Neural cell (in vitro differentiated cells): ENCODE results near the gene MYRIP. TPM values are rescaled to one million over a fixed set of nuclear protein-coding genes. Genes with fewer than 3 reads are reported as not detected.

ENCODE experiments used
- H2AFZ ChIP-seq: fragments of 200-600, 300-800 bp; sonication (generic), shearing (Covaris generic); 2 replicates; pipeline ENCODE4 v1.6.0; 2014; ENCODE audit warnings: low read depth, mild to moderate bottlenecking, antibody characterized with exemption, low read length, moderate library complexity
- H3F3A ChIP-seq: fragments of 200-600 bp; shearing (Covaris generic); 2 replicates; pipeline ENCODE4 v1.6.1; 2016; ENCODE audit warnings: mild to moderate bottlenecking, moderate library complexity, mixed read lengths, antibody characterized with exemption, low read length; ENCODE audit not compliant: insufficient read depth, poor library complexity, severe bottlenecking
- H3K27ac ChIP-seq: fragments of 200-600, 300-800 bp; sonication (generic), shearing (Covaris generic); 2 replicates; pipeline ENCODE4 v1.5.1; 2014; ENCODE audit warnings: mild to moderate bottlenecking, low read length, moderate library complexity
- H3K27me3 ChIP-seq: fragments of 300-800, 200-600 bp; sonication (generic), shearing (Covaris generic); 2 replicates; pipeline ENCODE4 v1.6.0; 2014; ENCODE audit warnings: mild to moderate bottlenecking, low read depth, low read length, moderate library complexity; ENCODE audit not compliant: insufficient read depth
- H3K36me3 ChIP-seq: fragments of 300-800, 200-600 bp; sonication (generic), shearing (Covaris generic); 2 replicates; pipeline ENCODE4 v1.5.1; 2014; ENCODE audit warnings: mild to moderate bottlenecking, antibody characterized with exemption, low read length, moderate library complexity; ENCODE audit not compliant: insufficient read depth
- H3K4me2 ChIP-seq: fragments of 300-800, 200-600 bp; sonication (generic), shearing (Covaris generic); 2 replicates; pipeline ENCODE4 v1.6.0; 2014; ENCODE audit warnings: mild to moderate bottlenecking, low read length
- H3K4me3 ChIP-seq: fragments of 300-800, 200-600 bp; sonication (generic), shearing (Covaris generic); 2 replicates; pipeline ENCODE4 v1.5.1; 2014; ENCODE audit warnings: mild to moderate bottlenecking, low read length, moderate library complexity
- H3K79me2 ChIP-seq: fragments of 200-600 bp; shearing (Covaris generic); replicated peaks from 2 replicates; pipeline ENCODE4 v1.6.0; 2014; ENCODE audit warnings: mild to moderate bottlenecking, low read length, moderate library complexity; ENCODE audit not compliant: insufficient read depth
- H3K9ac ChIP-seq: fragments of 300-800, 200-600 bp; sonication (generic), shearing (Covaris generic); 2 replicates; pipeline ENCODE4 v1.6.1; 2016; ENCODE audit warnings: mild to moderate bottlenecking, low read length, mixed read lengths
- H3K9me2 ChIP-seq: fragments of 200-600 bp; shearing (Covaris generic); 2 replicates; pipeline ENCODE4 v1.6.1; 2016; ENCODE audit warnings: mild to moderate bottlenecking, low read length, mixed read lengths; ENCODE audit not compliant: insufficient read depth
- H3K9me3 ChIP-seq: fragments of 200-600, 300-800 bp; sonication (generic), shearing (Covaris generic); 2 replicates; pipeline ENCODE4 v1.6.1; 2016; ENCODE audit warnings: mild to moderate bottlenecking, mixed run types, low read length, moderate library complexity, mixed read lengths
- H4K20me1 ChIP-seq: fragments of 200-600 bp; shearing (Covaris generic); 2 replicates; pipeline ENCODE4 v1.6.1; 2016; ENCODE audit warnings: mild to moderate bottlenecking, mixed run types; ENCODE audit not compliant: insufficient read depth
- CTCF ChIP-seq: fragments of 450-650 bp; IDR thresholded peaks from 2 replicates; pipeline ENCODE4 v1.5.1; 2014; ENCODE audit warnings: antibody characterized with exemption, mild to moderate bottlenecking, moderate library complexity; ENCODE audit not compliant: poor library complexity, severe bottlenecking
- EP300 ChIP-seq: fragments of 450-650 bp; conservative IDR thresholded peaks from 2 replicates; pipeline ENCODE4 v1.6.1; 2014; ENCODE audit warnings: antibody characterized with exemption, mild to moderate bottlenecking, moderate library complexity; ENCODE audit not compliant: poor library complexity, severe bottlenecking
- EZH2 ChIP-seq: fragments of 200-600, 300-800 bp; shearing (Covaris generic), sonication (generic); IDR thresholded peaks from 2 replicates; pipeline ENCODE4 v1.6.1; 2014; ENCODE audit warnings: antibody characterized with exemption, low read length, borderline replicate concordance, mild to moderate bottlenecking; ENCODE audit not compliant: insufficient read depth, poor library complexity, severe bottlenecking
- MXI1 ChIP-seq: fragments of 450-650 bp; conservative IDR thresholded peaks from 2 replicates; pipeline ENCODE4 v1.6.1; 2014; ENCODE audit warnings: antibody characterized with exemption, mild to moderate bottlenecking; ENCODE audit not compliant: poor library complexity, severe bottlenecking
- POLR2AphosphoS5 ChIP-seq: IDR thresholded peaks from 2 replicates; pipeline ENCODE4 v1.6.1; 2012
- RAD21 ChIP-seq: fragments of 450-650 bp; conservative IDR thresholded peaks from 2 replicates; pipeline ENCODE4 v1.6.1; 2014; ENCODE audit warnings: antibody characterized with exemption, mild to moderate bottlenecking, moderate library complexity
- SMC3 ChIP-seq: fragments of 450-650 bp; conservative IDR thresholded peaks from 2 replicates; pipeline ENCODE4 v1.6.1; 2014; ENCODE audit warnings: antibody characterized with exemption, mild to moderate bottlenecking, moderate library complexity; ENCODE audit not compliant: poor library complexity
- TAF1 ChIP-seq: IDR thresholded peaks from 2 replicates; pipeline ENCODE4 v1.6.1; 2012; ENCODE audit warnings: low read depth
- polyA plus RNA-seq: library from polyadenylated mRNA; depleted of rRNA; stranded (reverse); fragments of >200 nt; gene quantifications from 2 replicates; pipeline ENCODE4 v1.2.3, GENCODE V29; 2014
- TF ChIP-seq, protein P1 (sequence below): IDR thresholded peaks from 2 replicates; pipeline ENCODE4 v1.6.1; 2012; ENCODE audit warnings: borderline replicate concordance

Gene MYRIP
- polyA plus RNA-seq, 1 donor from 2014 or later, result 0.76 TPM

DNA sequence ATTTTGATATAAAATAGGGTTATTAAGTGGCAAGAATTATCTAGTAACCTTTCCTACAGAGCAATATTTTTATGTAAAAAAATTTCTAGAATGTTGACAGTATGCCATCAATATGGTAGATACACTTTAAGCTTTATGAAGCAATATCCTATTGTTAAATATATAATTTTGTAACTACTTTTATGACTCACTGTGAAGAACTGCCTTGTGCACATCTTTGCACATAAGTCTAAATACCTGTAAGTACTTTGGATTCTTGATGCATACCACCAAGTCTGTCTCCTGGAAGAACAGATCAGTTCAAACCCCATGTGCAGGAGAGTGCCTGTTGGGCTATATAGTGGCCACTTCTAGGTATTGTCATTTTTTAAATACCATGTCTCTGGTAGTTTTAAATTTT, 294.4 kb downstream of the MYRIP start:
- Histone ChIP-seq H3K9ac (no peak overlapping the region), H3K9me2 (no peaks in the 10 kb centered on the region), H3F3A (no peaks in the 10 kb centered on the region), H3K27ac (no peak overlapping the region), H3K27me3 (no peaks in the 10 kb centered on the region), H3K4me2 (no peak overlapping the region), H3K4me3 (no peak overlapping the region), H3K36me3 (no peaks in the 10 kb centered on the region), H3K9me3 (no peaks in the 10 kb centered on the region), H4K20me1 (no peaks in the 10 kb centered on the region), H2AFZ (no peak overlapping the region), H3K79me2 (no peaks in the 10 kb centered on the region)
- TF ChIP-seq EP300 (no peak), RAD21 (no peak), EZH2 (no peak), CTCF (no peak), TAF1 (no peak), MXI1 (no peak), SMC3 (no peak), POLR2AphosphoS5 (no peak)
- TF ChIP-seq, protein P1, sequence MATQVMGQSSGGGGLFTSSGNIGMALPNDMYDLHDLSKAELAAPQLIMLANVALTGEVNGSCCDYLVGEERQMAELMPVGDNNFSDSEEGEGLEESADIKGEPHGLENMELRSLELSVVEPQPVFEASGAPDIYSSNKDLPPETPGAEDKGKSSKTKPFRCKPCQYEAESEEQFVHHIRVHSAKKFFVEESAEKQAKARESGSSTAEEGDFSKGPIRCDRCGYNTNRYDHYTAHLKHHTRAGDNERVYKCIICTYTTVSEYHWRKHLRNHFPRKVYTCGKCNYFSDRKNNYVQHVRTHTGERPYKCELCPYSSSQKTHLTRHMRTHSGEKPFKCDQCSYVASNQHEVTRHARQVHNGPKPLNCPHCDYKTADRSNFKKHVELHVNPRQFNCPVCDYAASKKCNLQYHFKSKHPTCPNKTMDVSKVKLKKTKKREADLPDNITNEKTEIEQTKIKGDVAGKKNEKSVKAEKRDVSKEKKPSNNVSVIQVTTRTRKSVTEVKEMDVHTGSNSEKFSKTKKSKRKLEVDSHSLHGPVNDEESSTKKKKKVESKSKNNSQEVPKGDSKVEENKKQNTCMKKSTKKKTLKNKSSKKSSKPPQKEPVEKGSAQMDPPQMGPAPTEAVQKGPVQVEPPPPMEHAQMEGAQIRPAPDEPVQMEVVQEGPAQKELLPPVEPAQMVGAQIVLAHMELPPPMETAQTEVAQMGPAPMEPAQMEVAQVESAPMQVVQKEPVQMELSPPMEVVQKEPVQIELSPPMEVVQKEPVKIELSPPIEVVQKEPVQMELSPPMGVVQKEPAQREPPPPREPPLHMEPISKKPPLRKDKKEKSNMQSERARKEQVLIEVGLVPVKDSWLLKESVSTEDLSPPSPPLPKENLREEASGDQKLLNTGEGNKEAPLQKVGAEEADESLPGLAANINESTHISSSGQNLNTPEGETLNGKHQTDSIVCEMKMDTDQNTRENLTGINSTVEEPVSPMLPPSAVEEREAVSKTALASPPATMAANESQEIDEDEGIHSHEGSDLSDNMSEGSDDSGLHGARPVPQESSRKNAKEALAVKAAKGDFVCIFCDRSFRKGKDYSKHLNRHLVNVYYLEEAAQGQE, result no peak

DNA sequence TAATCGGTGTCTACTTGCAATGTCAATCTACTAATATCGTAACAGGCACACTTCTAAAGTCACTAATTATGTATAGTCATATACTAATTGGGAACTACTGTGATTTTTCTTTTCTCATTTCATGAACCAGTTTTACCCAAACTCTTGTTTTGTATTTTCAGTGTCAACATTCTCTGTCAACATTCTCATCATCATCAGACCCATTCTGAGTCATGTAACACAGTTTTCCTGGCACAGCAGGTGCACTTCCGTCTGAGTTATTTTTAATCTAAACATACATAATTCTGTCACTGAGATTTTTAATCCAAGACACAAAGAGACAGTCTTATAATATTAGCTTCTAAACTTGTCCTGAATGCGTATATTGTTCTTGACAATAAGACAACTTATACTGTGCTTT, 295.0 kb downstream of the MYRIP start:
- H2AFZ ChIP-seq, result no peak overlapping the region
- H3K79me2 ChIP-seq, result no peaks in the 10 kb centered on the region
- no peak overlapping the region for H3K4me3 ChIP-seq
- no peaks in the 10 kb centered on the region for H3K36me3 ChIP-seq
- H3K27me3 ChIP-seq, result no peaks in the 10 kb centered on the region
- H3K9me2 ChIP-seq, result no peaks in the 10 kb centered on the region
- no peaks in the 10 kb centered on the region for H3F3A ChIP-seq
- no peak overlapping the region for H3K27ac ChIP-seq
- TF ChIP-seq MXI1 (no peak), RAD21 (no peak), EZH2 (no peak), TAF1 (no peak), CTCF (no peak), EP300 (no peak), SMC3 (no peak), POLR2AphosphoS5 (no peak)
- TF ChIP-seq, protein P1, result no peak
- no peaks in the 10 kb centered on the region for H4K20me1 ChIP-seq
- no peak overlapping the region for H3K9ac ChIP-seq
- no peak overlapping the region for H3K4me2 ChIP-seq
- no peaks in the 10 kb centered on the region for H3K9me3 ChIP-seq
